Measurements from ENCODE around the gene IFRD1. TPM values are rescaled to one million over a fixed set of nuclear protein-coding genes. Genes with fewer than 3 reads are reported as not detected.
A peak's percentile ranks its signal among the peaks of the same experiment; 100 is the strongest.

The IFRD1 gene, protein sequence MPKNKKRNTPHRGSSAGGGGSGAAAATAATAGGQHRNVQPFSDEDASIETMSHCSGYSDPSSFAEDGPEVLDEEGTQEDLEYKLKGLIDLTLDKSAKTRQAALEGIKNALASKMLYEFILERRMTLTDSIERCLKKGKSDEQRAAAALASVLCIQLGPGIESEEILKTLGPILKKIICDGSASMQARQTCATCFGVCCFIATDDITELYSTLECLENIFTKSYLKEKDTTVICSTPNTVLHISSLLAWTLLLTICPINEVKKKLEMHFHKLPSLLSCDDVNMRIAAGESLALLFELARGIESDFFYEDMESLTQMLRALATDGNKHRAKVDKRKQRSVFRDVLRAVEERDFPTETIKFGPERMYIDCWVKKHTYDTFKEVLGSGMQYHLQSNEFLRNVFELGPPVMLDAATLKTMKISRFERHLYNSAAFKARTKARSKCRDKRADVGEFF
- total RNA-seq = 10 to 100 TPM; 37.2 to 98.2 TPM
- polyA plus RNA-seq = 10 to 100 TPM; 39.1 to 42.4 TPM
- long read RNA-seq, donor 1, transcript IFRD1-202 (12 exons, 2,290 nt) = major isoform, 12 of 36 reads
- long read RNA-seq, donor 1, partial matches to known transcripts = 24 of 36 reads
- long read RNA-seq, donor 1, other reads (novel, unspliced or antisense) = 0 of 36 reads
- long read RNA-seq, donor 2, partial matches to known transcripts = 6 of 6 reads
- long read RNA-seq, donor 2, other reads (novel, unspliced or antisense) = 0 of 6 reads
- long read RNA-seq, donor 3, partial matches to known transcripts = 27 of 29 reads
- long read RNA-seq, donor 3, other reads (novel, unspliced or antisense) = 0 of 29 reads
- long read RNA-seq, donor 4, partial matches to known transcripts = 7 of 14 reads
- long read RNA-seq, donor 4, other reads (novel, unspliced or antisense) = 0 of 14 reads
- long read RNA-seq, donor 5, transcript IFRD1-202 (12 exons, 2,290 nt) = major isoform, 13 of 38 reads
- long read RNA-seq, donor 5, partial matches to known transcripts = 21 of 38 reads
- long read RNA-seq, donor 5, other reads (novel, unspliced or antisense) = 0 of 38 reads

DNA sequence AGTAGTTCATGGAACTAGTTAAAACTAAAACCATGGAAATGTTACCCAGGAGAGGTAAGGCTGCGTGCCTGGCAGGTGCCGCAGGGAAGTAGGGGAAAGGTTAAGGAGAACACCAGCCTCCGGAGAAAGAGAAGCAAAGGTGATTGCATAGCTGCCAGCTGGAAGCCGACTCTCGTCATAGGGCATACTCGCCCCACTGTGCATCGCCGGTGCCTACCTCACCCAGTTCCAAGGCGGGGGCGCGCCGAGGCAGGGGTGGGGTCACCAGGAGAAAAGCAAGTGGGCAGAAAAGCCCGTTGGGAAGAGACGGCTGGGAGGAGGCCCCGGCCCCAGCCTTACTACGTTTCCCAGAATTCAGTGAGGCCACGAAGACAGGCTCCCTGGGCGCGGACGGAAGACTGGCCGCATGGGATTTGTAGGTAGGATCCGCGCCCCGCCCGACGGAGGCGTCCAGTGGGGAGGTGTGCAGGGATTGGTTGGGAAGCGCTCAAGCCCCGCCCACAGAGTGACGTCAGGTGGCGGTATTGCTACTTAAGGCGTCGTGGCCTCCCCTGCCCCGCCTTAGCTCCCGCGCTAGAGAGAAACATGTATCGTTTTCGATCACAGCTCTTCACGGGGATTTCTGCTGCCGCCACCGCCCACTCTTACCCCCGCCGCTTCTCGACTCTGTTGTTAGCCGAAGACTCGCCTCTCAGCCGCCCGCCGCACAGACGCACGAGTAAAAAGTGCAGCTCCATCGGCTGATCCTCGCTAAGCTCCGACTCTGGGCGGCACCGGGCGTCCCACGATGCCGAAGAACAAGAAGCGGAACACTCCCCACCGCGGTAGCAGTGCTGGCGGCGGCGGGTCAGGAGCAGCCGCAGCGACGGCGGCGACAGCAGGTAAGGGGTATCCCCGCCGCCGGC lies at the start of gene IFRD1:
Gene IFRD1 (plus strand): TSS at position 559 of the 905 bp plus-strand sequence. CDS start 229 bp downstream, at position 788.
- no peaks in the 10 kb centered on the region for H3K9me3 ChIP-seq (ENCODE audit: control insufficient read depth in 4 of 4, insufficient read depth in 3 of 4, low read length in 3 of 4)
- TF ChIP-seq CTCF (IDR thresholded peaks at IDR 0.05; ENCODE audit: control extremely low read depth, extremely low read depth) = no peak
- peak; percentile 90 for ATAC-seq (ENCODE audit: insufficient read depth, low FRiP score)
- H3K4me1 ChIP-seq (ENCODE audit: control insufficient read depth in 5 of 5, insufficient read depth in 5 of 5, low read length in 5 of 5) = peaks cover 0 to 35% (median 4%) of the 10 kb centered on the region in 5 donors
- peak within 1 kb of the TSS; percentile 79 for H3K4me3 ChIP-seq
- no peaks in the 10 kb centered on the region for H3K27me3 ChIP-seq (ENCODE audit: control insufficient read depth in 3 of 3, insufficient read depth in 3 of 3, low read length in 2 of 3)
- H3K27ac ChIP-seq (ENCODE audit: low read depth in 1 of 2, low read length in 1 of 2) = peak within 1 kb of the TSS; percentile 96 to 97
- peak; percentile 99 for DNase-seq
- 0 to 1% methylated on average over 73 of the region's 73 CpGs for WGBS, 2 donors
- peak within 1 kb of the TSS; percentile 95 to 99 for H3K9ac ChIP-seq (ENCODE audit: insufficient read depth in 1 of 2, low read length in 2 of 2)
- no peaks in the 10 kb centered on the region for H3K36me3 ChIP-seq (ENCODE audit: control insufficient read depth in 4 of 4, insufficient read depth in 4 of 4, low read length in 4 of 4)

GRCh38 chr7:112404321-112404720 lies 45.9 kb upstream of the IFRD1 start:
- no peak overlapping the region for H3K9ac ChIP-seq (ENCODE audit: insufficient read depth in 1 of 2, low read length in 2 of 2)
- no peaks in the 10 kb centered on the region for H3K27me3 ChIP-seq (ENCODE audit: control insufficient read depth in 3 of 3, insufficient read depth in 3 of 3, low read length in 2 of 3)
- no peaks in the 10 kb centered on the region for H3K4me1 ChIP-seq (ENCODE audit: control insufficient read depth in 5 of 5, insufficient read depth in 5 of 5, low read length in 5 of 5)
- no peak for ATAC-seq (ENCODE audit: insufficient read depth, low FRiP score)
- H3K36me3 ChIP-seq (ENCODE audit: control insufficient read depth in 4 of 4, insufficient read depth in 4 of 4, low read length in 4 of 4) = no peaks in the 10 kb centered on the region
- no peak for DNase-seq
- TF ChIP-seq CTCF (IDR thresholded peaks at IDR 0.05; ENCODE audit: control extremely low read depth, extremely low read depth) = no peak
- H3K27ac ChIP-seq (ENCODE audit: low read depth in 1 of 2, low read length in 1 of 2) = no peak overlapping the region
- H3K9me3 ChIP-seq (ENCODE audit: control insufficient read depth in 4 of 4, insufficient read depth in 3 of 4, low read length in 3 of 4) = no peaks in the 10 kb centered on the region
- no peak overlapping the region for H3K4me3 ChIP-seq

GRCh38 chr7:112405286-112405685 lies 45.0 kb upstream of the IFRD1 start:
- WGBS, 2 donors = 37 to 77% methylated on average over 1 of the region's 1 CpG
- H3K9ac ChIP-seq (ENCODE audit: insufficient read depth in 1 of 2, low read length in 2 of 2) = no peak overlapping the region
- H3K27ac ChIP-seq (ENCODE audit: low read depth in 1 of 2, low read length in 1 of 2) = no peak overlapping the region
- no peak overlapping the region for H3K4me3 ChIP-seq
- ATAC-seq (ENCODE audit: insufficient read depth, low FRiP score) (no peak), DNase-seq (no peak)
- no peak for TF ChIP-seq CTCF (IDR thresholded peaks at IDR 0.05; ENCODE audit: control extremely low read depth, extremely low read depth)
- peaks cover 0 to 8% (median 0%) of the 10 kb centered on the region in 5 donors for H3K4me1 ChIP-seq (ENCODE audit: control insufficient read depth in 5 of 5, insufficient read depth in 5 of 5, low read length in 5 of 5)
- no peaks in the 10 kb centered on the region for H3K27me3 ChIP-seq (ENCODE audit: control insufficient read depth in 3 of 3, insufficient read depth in 3 of 3, low read length in 2 of 3)
- no peaks in the 10 kb centered on the region for H3K9me3 ChIP-seq (ENCODE audit: control insufficient read depth in 4 of 4, insufficient read depth in 3 of 4, low read length in 3 of 4)
- no peaks in the 10 kb centered on the region for H3K36me3 ChIP-seq (ENCODE audit: control insufficient read depth in 4 of 4, insufficient read depth in 4 of 4, low read length in 4 of 4)

Measured in lung (tissue), 16 donors.